ENCODE results near the gene TAGLN2. TPM values are rescaled to one million over a fixed set of nuclear protein-coding genes. Genes with fewer than 3 reads are reported as not detected.

The TAGLN2 gene
- total and polyA plus RNA-seq, 10 of the 15 experiments (the other 5 are each of a cell fraction or from before 2014, with no cell fraction given) = 155 to 611 (median 363) TPM

GRCh38 chr1:159974350-159974965 lies 49.2 kb upstream of the TAGLN2 start (continued):
- TF ChIP-seq, protein P1, sequence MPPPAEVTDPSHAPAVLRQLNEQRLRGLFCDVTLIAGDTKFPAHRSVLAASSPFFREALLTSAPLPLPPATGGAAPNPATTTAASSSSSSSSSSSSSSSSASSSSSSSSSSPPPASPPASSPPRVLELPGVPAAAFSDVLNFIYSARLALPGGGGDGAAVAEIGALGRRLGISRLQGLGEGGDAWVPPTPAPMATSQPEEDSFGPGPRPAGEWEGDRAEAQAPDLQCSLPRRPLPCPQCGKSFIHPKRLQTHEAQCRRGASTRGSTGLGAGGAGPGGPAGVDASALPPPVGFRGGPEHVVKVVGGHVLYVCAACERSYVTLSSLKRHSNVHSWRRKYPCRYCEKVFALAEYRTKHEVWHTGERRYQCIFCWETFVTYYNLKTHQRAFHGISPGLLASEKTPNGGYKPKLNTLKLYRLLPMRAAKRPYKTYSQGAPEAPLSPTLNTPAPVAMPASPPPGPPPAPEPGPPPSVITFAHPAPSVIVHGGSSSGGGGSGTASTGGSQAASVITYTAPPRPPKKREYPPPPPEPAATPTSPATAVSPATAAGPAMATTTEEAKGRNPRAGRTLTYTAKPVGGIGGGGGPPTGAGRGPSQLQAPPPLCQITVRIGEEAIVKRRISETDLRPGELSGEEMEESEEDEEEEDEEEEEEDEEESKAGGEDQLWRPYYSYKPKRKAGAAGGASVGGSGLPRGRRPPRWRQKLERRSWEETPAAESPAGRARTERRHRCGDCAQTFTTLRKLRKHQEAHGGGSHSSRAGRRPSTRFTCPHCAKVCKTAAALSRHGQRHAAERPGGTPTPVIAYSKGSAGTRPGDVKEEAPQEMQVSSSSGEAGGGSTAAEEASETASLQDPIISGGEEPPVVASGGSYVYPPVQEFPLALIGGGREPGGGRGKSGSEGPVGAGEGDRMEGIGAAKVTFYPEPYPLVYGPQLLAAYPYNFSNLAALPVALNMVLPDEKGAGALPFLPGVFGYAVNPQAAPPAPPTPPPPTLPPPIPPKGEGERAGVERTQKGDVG (CRISPR knock-in tag; IDR thresholded peaks at IDR 0.05) = no peak
- no peak for TF ChIP-seq HCFC1 (IDR thresholded peaks at IDR 0.05; ENCODE audit: low read length)

- POLR2A ChIA-PET = no interaction called here
- H3K4me2 ChIP-seq (ENCODE audit: control insufficient read depth, insufficient read depth) = no peak overlapping the region
- DNase-seq (ENCODE audit: low read depth, low spot score) (no peak), ATAC-seq (no peak), FAIRE-seq (no peak)
- H4K20me1 ChIP-seq (ENCODE audit: control insufficient read depth, insufficient read depth) = no peaks in the 10 kb centered on the region
- H3K4me3 ChIP-seq = no peak overlapping the region
- TF ChIP-seq MLLT1 (IDR thresholded peaks at IDR 0.05) = no peak
- TF ChIP-seq CUX1 (IDR thresholded peaks at IDR 0.05; ENCODE audit: insufficient replicate concordance, low read depth, low read length) = no peak
- no peak for TF ChIP-seq CTCF (IDR thresholded peaks at IDR 0.05 in 2 of 3, conservative IDR thresholded peaks at IDR 0.05 in 1 of 3; ENCODE audit: control insufficient read depth in 2 of 3, extremely low read depth in 1 of 3, insufficient read depth in 1 of 3, low read depth in 3 of 3, low read length in 3 of 3)
- TF ChIP-seq BMI1 (IDR thresholded peaks at IDR 0.05; ENCODE audit: borderline replicate concordance) = no peak
- no peak for TF ChIP-seq FOXM1 (IDR thresholded peaks at IDR 0.05; ENCODE audit: low read depth, low read length)
- no peak overlapping the region for H2AFZ ChIP-seq (ENCODE audit: control insufficient read depth, low read depth, low read length)
- H3K79me2 ChIP-seq (ENCODE audit: control insufficient read depth, insufficient read depth, low read length) = no peaks in the 10 kb centered on the region
- CTCF ChIA-PET = interaction anchor here (0.9 kb wide), 1 partner anchor 34 kb away, joined by 3 read pairs; no protein-coding TSS in a partner anchor
- H3K27me3 ChIP-seq (replicated peaks in 1 of 2; ENCODE audit: control insufficient read depth in 2 of 2, insufficient read depth in 2 of 2, low read length in 1 of 2) = peaks cover 3 to 4% of the 10 kb centered on the region in 2 experiments
- in situ Hi-C loops (cut with MboI) (no loop called here), intact Hi-C loops (cut with micrococcal nuclease; ENCODE audit: unreplicated experiment) (no loop called here)
- no peaks in the 10 kb centered on the region for H3K9me3 ChIP-seq (replicated peaks; ENCODE audit: control insufficient read depth, insufficient read depth, low read length)
- 22% methylated on average over 6 of the region's 6 CpGs for WGBS (ENCODE audit: insufficient coverage, insufficient replicate concordance, low lambda C conversion rate, missing lambda C conversion rate)
- no peak overlapping the region for H3K27ac ChIP-seq (ENCODE audit: control insufficient read depth, insufficient read depth)
- SMC1A ChIA-PET (ENCODE audit: uncharacterized antibody, unreplicated experiment) = no interaction called here
- H3K4me1 ChIP-seq (ENCODE audit: control insufficient read depth, insufficient read depth, low read length) = no peaks in the 10 kb centered on the region
- RAD21 ChIA-PET (ENCODE audit: unreplicated experiment) = no interaction called here
- H3K36me3 ChIP-seq (ENCODE audit: control insufficient read depth in 2 of 2, insufficient read depth in 2 of 2, low read length in 1 of 2) = no peaks in the 10 kb centered on the region
- H3K9ac ChIP-seq (ENCODE audit: control insufficient read depth, insufficient read depth, low read length) = no peak overlapping the region
- BruUV-seq (replicated peaks) = no TSS peak
These were observed 48.1 kb upstream of the TAGLN2 start for GRCh38 chr1:159973350-159973940.

Data from GM12878 (cell line).